GM21619 (cell line): ENCODE data around the gene SDHA.
A peak's percentile ranks its signal among the peaks of the same experiment; 100 is the strongest.

Experiments
- ATAC-seq: cut with Tn5 transposase; IDR thresholded peaks from one replicate; pipeline ENCODE4 v1.9.1; 2021; ENCODE audit not compliant: unreplicated experiment

SDHA gene

GRCh38 chr5:185095-186070 is 32.7 kb upstream of the SDHA start:
- no peak for ATAC-seq

- no peak for ATAC-seq
Measured at GRCh38 chr5:186091-187041, 31.8 kb upstream of the SDHA start.

GRCh38 chr5:187042-187431 is 31.1 kb upstream of the SDHA start:
- no peak for ATAC-seq

- ATAC-seq = no peak
Measured at GRCh38 chr5:187617-188451, 30.3 kb upstream of the SDHA start.

GRCh38 chr5:188488-189481 is 29.3 kb upstream of the SDHA start:
- peak; percentile 82 for ATAC-seq

GRCh38 chr5:189486-189885 is 28.6 kb upstream of the SDHA start:
- no peak for ATAC-seq

GRCh38 chr5:189976-190365 is 28.1 kb upstream of the SDHA start:
- ATAC-seq = no peak

GRCh38 chr5:190366-191035 is 27.6 kb upstream of the SDHA start:
- peak; percentile 30 for ATAC-seq

- ATAC-seq = peak; percentile 32
Measured at GRCh38 chr5:191036-191948, 26.8 kb upstream of the SDHA start, which contains the start of gene LRRC14B. TSS of gene LRRC14B (plus strand) at chr5:191495. CDS start at chr5:191539, 44 bp downstream.

- no peak for ATAC-seq
Measured at GRCh38 chr5:191949-192690, 26.0 kb upstream of the SDHA start.

GRCh38 chr5:192691-192969 is 25.5 kb upstream of the SDHA start:
- no peak for ATAC-seq

GRCh38 chr5:192970-193831 is 24.9 kb upstream of the SDHA start:
- no peak for ATAC-seq

- ATAC-seq = no peak
Measured at GRCh38 chr5:194102-194501, 24.0 kb upstream of the SDHA start.

- ATAC-seq = no peak
Measured at GRCh38 chr5:194603-195209, 23.4 kb upstream of the SDHA start.

GRCh38 chr5:195401-196160 is 22.5 kb upstream of the SDHA start:
- ATAC-seq = no peak
